ENCODE measurements around the gene SFMBT1.
A peak's percentile ranks its signal among the peaks of the same experiment; 100 is the strongest.

Gene SFMBT1

GRCh38 chr3:52939600-52939999 lies 106.3 kb downstream of the SFMBT1 start:
- TF ChIP-seq CTCF (conservative IDR thresholded peaks at IDR 0.05; ENCODE audit: low read depth, low read length) = no peak
- Histone ChIP-seq H3K4me2 (no peak overlapping the region), H3K4me1 (ENCODE audit: low read depth, poor library complexity, severe bottlenecking) (no peaks in the 10 kb centered on the region), H2AFZ (ENCODE audit: low read depth) (no peak overlapping the region), H3K79me2 (ENCODE audit: insufficient read depth, low read depth) (no peaks in the 10 kb centered on the region), H3K27me3 (ENCODE audit: insufficient read depth, low read depth) (no peaks in the 10 kb centered on the region), H3K4me3 (IDR thresholded peaks at IDR 0.05; ENCODE audit: insufficient read depth, low read depth, low read length) (no peak overlapping the region), H3K27ac (no peak overlapping the region), H3K36me3 (ENCODE audit: insufficient read depth) (no peaks in the 10 kb centered on the region), H4K20me1 (ENCODE audit: insufficient read depth) (no peaks in the 10 kb centered on the region), H3K9ac (no peak overlapping the region)

DNA sequence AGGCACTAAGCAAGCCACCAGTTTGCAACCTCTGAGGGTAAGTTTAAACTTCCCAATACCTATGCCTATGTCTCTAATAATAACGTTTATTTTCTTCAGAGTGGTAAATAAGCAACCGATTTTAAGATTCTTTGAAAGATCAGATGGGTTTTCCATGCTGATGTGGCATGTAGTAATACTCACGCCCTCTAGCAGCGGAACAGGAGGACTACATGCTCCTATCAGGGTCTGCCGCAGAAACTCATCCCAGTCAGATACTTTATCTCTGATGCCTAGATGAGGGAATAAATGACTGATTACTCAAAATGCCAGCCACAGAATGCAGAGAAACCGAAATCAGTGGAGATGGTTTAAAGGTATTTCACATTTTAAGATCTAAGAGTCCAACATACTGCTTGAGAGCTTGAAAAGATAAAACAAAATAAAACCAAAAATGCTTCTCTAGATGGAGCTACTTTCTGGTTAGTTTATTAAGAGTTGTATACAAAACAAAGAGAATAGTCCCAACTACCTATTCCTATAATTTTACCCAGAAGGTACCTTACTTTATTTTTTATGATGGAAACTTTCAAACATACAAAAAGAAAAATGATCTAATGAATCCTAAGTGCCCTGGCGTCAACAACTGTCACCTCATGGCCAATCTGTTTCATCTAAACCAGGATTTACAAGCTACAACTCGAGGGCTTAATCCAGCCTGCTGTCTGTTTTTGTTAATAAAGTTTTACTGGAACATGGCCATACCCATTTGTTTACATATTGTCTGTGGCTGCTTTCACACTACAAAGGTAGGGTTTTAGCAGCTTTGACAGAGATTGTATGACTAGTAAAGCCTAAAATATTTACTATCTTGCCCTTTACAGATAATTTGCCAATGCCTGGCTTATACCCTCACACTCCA lies 111.0 kb downstream of the SFMBT1 start:
- H3K9ac ChIP-seq = no peak overlapping the region
- no peak overlapping the region for H3K27ac ChIP-seq
- H3K36me3 ChIP-seq (ENCODE audit: insufficient read depth) = no peaks in the 10 kb centered on the region
- H3K4me1 ChIP-seq (ENCODE audit: low read depth, poor library complexity, severe bottlenecking) = no peaks in the 10 kb centered on the region
- no peak overlapping the region for H3K4me3 ChIP-seq (IDR thresholded peaks at IDR 0.05; ENCODE audit: insufficient read depth, low read depth, low read length)
- H3K4me2 ChIP-seq = no peak overlapping the region
- TF ChIP-seq CTCF (conservative IDR thresholded peaks at IDR 0.05; ENCODE audit: low read depth, low read length) = peak; percentile 62
- H3K27me3 ChIP-seq (ENCODE audit: insufficient read depth, low read depth) = no peaks in the 10 kb centered on the region
- no peak overlapping the region for H2AFZ ChIP-seq (ENCODE audit: low read depth)
- H4K20me1 ChIP-seq (ENCODE audit: insufficient read depth) = no peaks in the 10 kb centered on the region
- no peaks in the 10 kb centered on the region for H3K79me2 ChIP-seq (ENCODE audit: insufficient read depth, low read depth)

DNA sequence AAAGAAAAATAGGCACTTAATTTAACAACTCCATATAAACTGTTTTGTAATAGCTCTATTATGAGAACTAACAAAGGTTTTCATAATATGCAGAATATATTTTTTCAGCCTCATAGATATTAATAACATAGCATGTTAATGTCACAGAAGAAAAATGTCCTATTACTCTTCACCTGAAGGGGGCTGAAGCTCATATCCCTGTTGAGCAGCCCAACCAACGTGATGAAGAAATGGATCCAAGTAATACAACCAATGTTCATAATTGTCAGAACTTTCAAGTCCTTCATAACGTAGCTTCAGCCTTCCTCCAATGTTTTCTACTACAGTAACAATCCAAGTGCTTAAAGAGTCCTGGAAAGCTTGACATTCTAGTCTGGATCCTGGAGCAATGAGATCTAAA lies 114.0 kb downstream of the SFMBT1 start:
- no peaks in the 10 kb centered on the region for H3K27me3 ChIP-seq (ENCODE audit: insufficient read depth, low read depth)
- no peak; the same call in 1 of the 2 replicates for TF ChIP-seq CTCF (conservative IDR thresholded peaks at IDR 0.05; ENCODE audit: low read depth, low read length)

DNA sequence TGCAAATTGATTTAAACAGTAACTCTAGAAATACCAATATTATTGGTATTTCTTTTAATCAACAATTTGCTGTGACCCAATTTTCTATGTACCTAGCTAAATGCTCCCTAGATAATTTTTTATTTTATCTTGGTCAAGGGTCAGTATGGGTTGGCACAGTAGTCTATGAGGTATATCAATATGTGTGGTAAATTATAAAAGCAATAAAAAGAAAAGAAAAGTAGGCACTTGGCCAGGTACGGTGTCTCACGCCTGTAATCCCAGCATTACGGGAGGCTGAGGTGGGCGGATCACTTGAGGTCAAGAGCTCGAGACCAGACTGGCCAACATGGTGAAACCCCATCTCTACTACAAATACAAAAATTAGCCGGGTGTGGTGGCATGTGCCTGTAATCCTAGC lies 114.5 kb downstream of the SFMBT1 start:
- no peak overlapping the region for H3K4me2 ChIP-seq
- H3K79me2 ChIP-seq (ENCODE audit: insufficient read depth, low read depth) = no peaks in the 10 kb centered on the region
- H3K27me3 ChIP-seq (ENCODE audit: insufficient read depth, low read depth) = no peaks in the 10 kb centered on the region
- no peak for TF ChIP-seq CTCF (conservative IDR thresholded peaks at IDR 0.05; ENCODE audit: low read depth, low read length)
- no peak overlapping the region for H2AFZ ChIP-seq (ENCODE audit: low read depth)
- no peak overlapping the region for H3K4me3 ChIP-seq (IDR thresholded peaks at IDR 0.05; ENCODE audit: insufficient read depth, low read depth, low read length)
- no peak overlapping the region for H3K9ac ChIP-seq
- H3K4me1 ChIP-seq (ENCODE audit: low read depth, poor library complexity, severe bottlenecking) = no peaks in the 10 kb centered on the region
- no peaks in the 10 kb centered on the region for H3K36me3 ChIP-seq (ENCODE audit: insufficient read depth)
- no peak overlapping the region for H3K27ac ChIP-seq
- no peaks in the 10 kb centered on the region for H4K20me1 ChIP-seq (ENCODE audit: insufficient read depth)

More for the DNA sequence above, 114.0 kb downstream of the SFMBT1 start:
- H4K20me1 ChIP-seq (ENCODE audit: insufficient read depth) = no peaks in the 10 kb centered on the region
- H3K36me3 ChIP-seq (ENCODE audit: insufficient read depth) = no peaks in the 10 kb centered on the region
- H3K4me1 ChIP-seq (ENCODE audit: low read depth, poor library complexity, severe bottlenecking) = no peaks in the 10 kb centered on the region
- H3K79me2 ChIP-seq (ENCODE audit: insufficient read depth, low read depth) = no peaks in the 10 kb centered on the region
- no peak overlapping the region for H2AFZ ChIP-seq (ENCODE audit: low read depth)
- no peak overlapping the region for H3K9ac ChIP-seq
- H3K27ac ChIP-seq = no peak overlapping the region
- no peak overlapping the region for H3K4me2 ChIP-seq
- no peak overlapping the region for H3K4me3 ChIP-seq (IDR thresholded peaks at IDR 0.05; ENCODE audit: insufficient read depth, low read depth, low read length)

Measured in KMS-11 (cell line).